Measurements from ENCODE around the gene CYP19A1. TPM values are rescaled to one million over a fixed set of nuclear protein-coding genes. Genes with fewer than 3 reads are reported as not detected.

The CYP19A1 gene
- total and polyA plus RNA-seq, 2 of the 8 experiments (the other 6 are each of a cell fraction or from before 2014, with no cell fraction given) = not detected

GRCh38 chr15:51281368-51281967 is 56.9 kb downstream of the CYP19A1 start:
- no peak overlapping the region for H4K8ac ChIP-seq (ENCODE audit: extremely low read depth, insufficient read depth, low read length)
- no peaks in the 10 kb centered on the region for H3K79me1 ChIP-seq (ENCODE audit: low read depth, low read length)
- H3K79me2 ChIP-seq (ENCODE audit: control insufficient read depth in 1 of 2, insufficient read depth in 2 of 2, low read length in 2 of 2) = no peaks in the 10 kb centered on the region
- H2BK20ac ChIP-seq (ENCODE audit: low read length) = no peak overlapping the region
- H2AFZ ChIP-seq (ENCODE audit: low read length) = no peak overlapping the region
- H3K36me3 ChIP-seq (ENCODE audit: control insufficient read depth in 2 of 4, insufficient read depth in 4 of 4, low read length in 3 of 4) = no peaks in the 10 kb centered on the region
- H3K4me1 ChIP-seq (replicated peaks in 1 of 4; ENCODE audit: control insufficient read depth in 3 of 4, insufficient read depth in 4 of 4, low read length in 3 of 4) = no peaks in the 10 kb centered on the region
- H3K23me2 ChIP-seq (ENCODE audit: low read depth, low read length) = no peaks in the 10 kb centered on the region
- H3K14ac ChIP-seq (ENCODE audit: insufficient read length) = no peak overlapping the region
- H4K20me1 ChIP-seq (replicated peaks in 1 of 2; ENCODE audit: control insufficient read depth in 1 of 2, insufficient read depth in 2 of 2, low read length in 2 of 2) = no peaks in the 10 kb centered on the region
- H3K27ac ChIP-seq (ENCODE audit: low read depth, low read length) = no peak overlapping the region
- no peak overlapping the region for H2BK12ac ChIP-seq (ENCODE audit: low read depth, low read length)
- CTCF ChIA-PET (ENCODE audit: partially characterized antibody) = interaction anchor here (1.0 to 12.0 kb wide), 44 partner anchors 8 to 222 kb away, joined by 3 to 263 read pairs (median 5); no protein-coding TSS in a partner anchor
- no peak overlapping the region for H3K9ac ChIP-seq (replicated peaks in 1 of 4; ENCODE audit: extremely low read depth in 1 of 4, low read depth in 3 of 4, low read length in 3 of 4)
- H4K91ac ChIP-seq (replicated peaks; ENCODE audit: insufficient read length, low read length) = no peak overlapping the region
- H3K56ac ChIP-seq (replicated peaks; ENCODE audit: insufficient read length, low read depth, low read length) = no peak overlapping the region
- WGBS, 2 experiments (ENCODE audit: extremely low coverage in 1 of 2, insufficient coverage in 1 of 2, insufficient read length in 1 of 2, insufficient replicate concordance in 2 of 2, low coverage in 1 of 2, low lambda C conversion rate in 2 of 2, missing lambda C conversion rate in 1 of 2) = 56% methylated on average over 4 of the region's 4 CpGs; no CpG with 5 or more reads in 1 of the 2 experiments
- POLR2A ChIA-PET (ENCODE audit: partially characterized antibody) = no interaction called here
- no peak overlapping the region for H3K4me2 ChIP-seq (ENCODE audit: insufficient read depth in 1 of 2, low read depth in 2 of 2, low read length in 2 of 2)
- FAIRE-seq = no peak
- no peak overlapping the region for H3K4ac ChIP-seq (replicated peaks; ENCODE audit: insufficient read length, low read depth, low read length)
- H2BK5ac ChIP-seq (ENCODE audit: low read depth, low read length) = no peak overlapping the region
- no peak overlapping the region for H4K5ac ChIP-seq (ENCODE audit: insufficient read length, low read depth, low read length)
- no peak overlapping the region for H3K18ac ChIP-seq (ENCODE audit: extremely low read depth, low read length)
- H2AK5ac ChIP-seq (ENCODE audit: low read depth, low read length) = no peak overlapping the region
- peak in 1 of 2 experiments; percentile 79 for DNase-seq (ENCODE audit: low read depth in 1 of 2, low spot score in 2 of 2)
- no peak overlapping the region for H2BK120ac ChIP-seq (replicated peaks; ENCODE audit: low read depth, low read length)
- no peak overlapping the region for H3K23ac ChIP-seq (ENCODE audit: insufficient read length)
- no peak overlapping the region for H3K4me3 ChIP-seq (ENCODE audit: extremely low read depth in 1 of 4, insufficient read depth in 2 of 4, low read depth in 3 of 4, low read length in 4 of 4)
- H3K27me3 ChIP-seq (replicated peaks in 1 of 4; ENCODE audit: control insufficient read depth in 3 of 4, extremely low read depth in 1 of 4, insufficient read depth in 3 of 4, low read length in 3 of 4) = no peaks in the 10 kb centered on the region
- H3K9me3 ChIP-seq (ENCODE audit: insufficient read depth in 2 of 2, low read depth in 1 of 2, low read length in 1 of 2) = no peaks in the 10 kb centered on the region
- no peak overlapping the region for H2BK15ac ChIP-seq (ENCODE audit: low read length)
- TF ChIP-seq TAF1 (IDR thresholded peaks at IDR 0.05; ENCODE audit: low read depth, low read length) = no peak
- TF ChIP-seq CTCF (IDR thresholded peaks at IDR 0.05; ENCODE audit: control extremely low read depth in 1 of 3, insufficient read depth in 1 of 3, low read depth in 1 of 3, low read length in 3 of 3) = peak; percentile 80 to 83 (median 81)
- TF ChIP-seq RAD21 (IDR thresholded peaks at IDR 0.05 in 1 of 2, conservative IDR thresholded peaks at IDR 0.05 in 1 of 2; ENCODE audit: low read depth in 2 of 2, low read length in 2 of 2) = peak; percentile 80 to 86
